ENCODE results near the gene AGO4.
"Not testable (repeated sequence)": the region's sequence is repeated elsewhere in the genome, so short reads cannot be mapped to it uniquely, and the experiment has no call there.

AGO4 gene

GRCh38 chr1:35869245-35869950 is 61.6 kb downstream of the AGO4 start:
- DNase-seq: not testable (repeated sequence)

- DNase-seq: no peak
Measured at GRCh38 chr1:35870651-35871309, 63.0 kb downstream of the AGO4 start.

- DNase-seq: no peak
Measured at GRCh38 chr1:35873243-35873750, 65.5 kb downstream of the AGO4 start.

- DNase-seq: not testable (repeated sequence)
Measured at GRCh38 chr1:35874115-35874514, 66.3 kb downstream of the AGO4 start.

GRCh38 chr1:35876988-35877387 is 69.2 kb downstream of the AGO4 start:
- no peak for DNase-seq

- no peak for DNase-seq
Measured at GRCh38 chr1:35881850-35882273, 74.0 kb downstream of the AGO4 start.

- DNase-seq: no peak
Measured at GRCh38 chr1:35882586-35882944, 74.7 kb downstream of the AGO4 start.

GRCh38 chr1:35882945-35883634 is 75.3 kb downstream of the AGO4 start, which contains the start of gene AGO1:
AGO1 (plus strand) TSS chr1:35883209; CDS start chr1:35883422, 213 bp downstream.
- DNase-seq: peak; percentile 96 to 97

- peak; percentile 53 to 58 for DNase-seq
Measured at GRCh38 chr1:35883635-35884101, 75.9 kb downstream of the AGO4 start.

- no peak for DNase-seq
Measured at GRCh38 chr1:35884934-35885333, 77.1 kb downstream of the AGO4 start.

GRCh38 chr1:35885961-35886558 is 78.2 kb downstream of the AGO4 start:
- no peak for DNase-seq

GRCh38 chr1:35886577-35887431 is 79.0 kb downstream of the AGO4 start:
- DNase-seq: no peak

GRCh38 chr1:35887508-35887907 is 79.7 kb downstream of the AGO4 start:
- DNase-seq: no peak

GRCh38 chr1:35888255-35888654 is 80.4 kb downstream of the AGO4 start:
- DNase-seq: no peak

GRCh38 chr1:35888981-35889380 is 81.2 kb downstream of the AGO4 start:
- not testable (repeated sequence) for DNase-seq

GRCh38 chr1:35893051-35893879 is 85.4 kb downstream of the AGO4 start:
- no peak for DNase-seq

GRCh38 chr1:35894183-35894582 is 86.4 kb downstream of the AGO4 start:
- DNase-seq: no peak

- no peak for DNase-seq
Measured at GRCh38 chr1:35894656-35895055, 86.8 kb downstream of the AGO4 start.

- no peak for DNase-seq
Measured at GRCh38 chr1:35899941-35900340, 92.1 kb downstream of the AGO4 start.

GRCh38 chr1:35901235-35901634 is 93.4 kb downstream of the AGO4 start:
- DNase-seq: no peak

GRCh38 chr1:35902671-35903070 is 94.9 kb downstream of the AGO4 start:
- DNase-seq: no peak

Measured in stimulated activated CD4-positive, alpha-beta T cell treated with anti-CD3 and anti-CD28 coated beads, Interleukin-4, amount 100 ng/mL, for 4 hours (primary cell).